NCI-H1105 treated with DMSO at 0.1 percent for 48 hours (cell line): ENCODE results near the gene FAM210A.

Experiments
- DNase-seq: peaks from one replicate; lab custom pipeline; 2025; lab: John Stamatoyannopoulos, UW

FAM210A gene

DNA sequence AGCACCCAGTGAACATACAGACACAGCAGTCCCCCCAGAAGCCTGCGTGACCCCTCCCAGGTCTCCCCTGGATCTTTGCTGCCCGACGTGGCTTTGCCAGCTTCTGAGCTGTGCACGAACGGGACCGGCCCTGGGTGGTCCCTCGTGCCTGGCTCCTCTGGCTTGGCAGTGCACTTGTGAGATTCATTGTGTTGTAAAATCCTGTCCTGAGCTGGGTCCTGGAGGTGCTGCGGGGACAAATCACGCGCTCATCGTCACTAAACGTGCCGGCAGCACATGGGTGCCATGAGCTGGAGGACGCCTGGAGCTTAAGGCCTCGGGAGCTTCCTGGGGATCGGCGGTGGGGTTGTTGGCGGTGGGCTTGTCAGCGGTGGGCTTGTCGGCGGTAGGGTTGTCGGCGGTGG, 104.9 kb downstream of the FAM210A start:
- no peak for DNase-seq

DNA sequence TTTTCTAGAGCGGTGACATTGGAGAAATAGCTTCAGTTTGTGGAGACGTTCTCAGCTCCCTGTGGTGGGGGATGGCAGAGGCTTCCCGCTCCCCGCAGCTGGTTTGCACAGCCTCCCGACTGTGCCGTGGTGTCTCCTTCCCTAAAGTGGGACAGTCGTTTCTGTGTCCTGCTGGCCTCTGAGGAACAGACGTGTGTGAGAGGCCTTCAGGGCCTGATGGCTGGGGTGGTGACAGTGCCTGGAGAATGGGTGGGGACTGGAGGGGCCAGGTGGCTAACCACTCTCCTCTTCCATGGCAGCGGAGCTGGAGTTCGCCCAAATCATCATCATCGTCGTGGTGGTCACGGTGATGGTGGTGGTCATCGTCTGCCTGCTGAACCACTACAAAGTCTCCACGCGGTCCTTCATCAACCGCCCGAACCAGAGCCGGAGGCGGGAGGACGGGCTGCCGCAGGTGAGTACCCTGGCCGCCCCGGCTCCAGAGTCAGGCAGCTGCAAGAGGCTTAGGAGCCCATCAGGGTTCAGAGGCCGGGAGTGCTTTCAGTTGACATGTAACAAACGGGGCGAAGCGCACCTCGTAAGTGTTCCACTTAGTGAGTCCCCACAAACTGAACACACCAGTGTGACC, 105.4 kb downstream of the FAM210A start:
- no peak for DNase-seq

DNA sequence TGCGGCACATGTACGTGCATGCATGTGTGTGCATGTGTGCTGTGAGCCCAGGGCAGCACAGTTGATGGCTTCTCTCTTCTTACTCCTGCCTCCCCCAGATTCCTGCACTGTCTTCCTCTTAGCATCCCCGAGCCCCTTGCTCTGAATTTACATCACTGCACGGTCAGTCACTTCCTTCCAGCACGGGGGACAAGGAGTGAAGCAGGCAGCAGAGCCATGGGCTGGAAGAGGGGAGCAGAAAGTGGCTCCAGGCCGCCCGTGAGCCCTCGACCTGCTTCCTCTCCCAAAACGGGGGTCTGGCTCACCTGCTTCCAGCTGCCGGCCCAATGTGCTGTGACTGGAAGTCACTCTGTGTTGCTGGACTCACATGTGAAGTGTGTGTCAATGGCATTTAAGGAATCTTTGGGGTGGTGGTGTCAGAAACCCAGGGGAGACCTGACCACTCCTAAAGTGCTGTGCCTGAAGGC, 106.1 kb downstream of the FAM210A start:
- DNase-seq, result no peak

DNA sequence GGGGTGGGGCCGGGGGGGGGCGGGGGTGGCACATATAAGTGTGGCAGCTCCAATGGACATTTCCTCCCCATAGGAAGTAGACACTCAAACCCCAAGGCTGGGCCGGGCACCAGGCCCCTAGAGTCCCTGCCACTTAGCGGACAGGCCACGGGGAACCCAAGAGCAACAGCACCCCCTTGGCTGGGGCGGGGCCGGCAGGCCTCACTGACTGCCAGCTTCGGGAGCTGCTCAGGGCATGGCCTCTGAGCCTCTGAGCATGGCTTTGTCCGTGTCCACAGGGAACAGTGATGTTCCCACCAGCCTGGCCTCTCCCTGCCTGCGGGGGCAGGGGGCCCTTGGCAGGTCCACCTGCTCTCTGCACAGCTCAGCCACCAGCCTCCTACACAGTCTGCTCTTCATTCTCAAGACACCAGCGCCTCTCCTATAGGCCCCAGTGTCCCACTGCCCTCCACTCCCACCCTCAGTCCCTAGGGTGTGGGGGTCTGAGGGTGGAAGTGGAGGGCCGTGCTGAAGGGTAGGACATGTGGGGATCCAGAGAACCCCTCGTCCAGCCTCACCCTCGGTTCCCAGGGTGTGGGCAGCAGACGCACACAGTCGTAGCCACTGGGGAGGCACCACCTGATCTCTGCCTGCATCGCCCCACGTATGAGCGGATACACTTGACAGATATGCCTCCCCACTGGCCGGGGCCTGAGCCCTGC, 106.7 kb downstream of the FAM210A start:
- no peak for DNase-seq

DNA sequence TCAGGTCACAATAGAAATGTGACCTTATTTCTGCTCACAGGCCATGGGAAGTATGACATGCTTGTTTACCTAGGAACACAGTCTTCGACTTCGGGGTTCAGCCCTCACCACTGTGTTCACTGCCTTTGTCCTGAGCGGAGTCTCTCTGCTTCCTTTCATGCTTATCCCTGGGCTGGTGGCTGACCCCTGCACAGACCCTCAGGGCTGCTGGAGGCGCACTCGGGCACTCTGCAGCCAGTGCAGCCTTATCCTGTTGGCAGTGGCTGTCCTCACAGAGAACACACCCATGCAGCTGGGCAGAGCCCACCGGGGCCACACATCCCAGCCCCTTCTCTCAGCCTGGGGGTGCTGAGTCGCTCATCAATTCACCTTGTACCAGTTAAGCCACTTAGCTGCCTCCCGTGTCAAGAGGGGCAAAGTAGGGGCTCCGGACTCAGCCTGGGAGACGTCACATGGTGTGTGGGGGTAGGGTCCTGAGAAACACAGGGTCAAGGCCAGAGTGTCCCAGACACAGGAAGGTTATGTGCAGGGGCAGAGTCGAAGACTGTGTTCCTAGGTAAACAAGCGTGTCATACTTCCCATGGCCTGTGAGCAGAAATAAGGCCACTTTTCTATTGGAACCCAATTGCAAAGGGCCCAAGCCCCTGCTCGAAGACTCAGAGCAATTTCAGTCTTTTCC, 107.5 kb downstream of the FAM210A start:
- DNase-seq, result no peak

DNA sequence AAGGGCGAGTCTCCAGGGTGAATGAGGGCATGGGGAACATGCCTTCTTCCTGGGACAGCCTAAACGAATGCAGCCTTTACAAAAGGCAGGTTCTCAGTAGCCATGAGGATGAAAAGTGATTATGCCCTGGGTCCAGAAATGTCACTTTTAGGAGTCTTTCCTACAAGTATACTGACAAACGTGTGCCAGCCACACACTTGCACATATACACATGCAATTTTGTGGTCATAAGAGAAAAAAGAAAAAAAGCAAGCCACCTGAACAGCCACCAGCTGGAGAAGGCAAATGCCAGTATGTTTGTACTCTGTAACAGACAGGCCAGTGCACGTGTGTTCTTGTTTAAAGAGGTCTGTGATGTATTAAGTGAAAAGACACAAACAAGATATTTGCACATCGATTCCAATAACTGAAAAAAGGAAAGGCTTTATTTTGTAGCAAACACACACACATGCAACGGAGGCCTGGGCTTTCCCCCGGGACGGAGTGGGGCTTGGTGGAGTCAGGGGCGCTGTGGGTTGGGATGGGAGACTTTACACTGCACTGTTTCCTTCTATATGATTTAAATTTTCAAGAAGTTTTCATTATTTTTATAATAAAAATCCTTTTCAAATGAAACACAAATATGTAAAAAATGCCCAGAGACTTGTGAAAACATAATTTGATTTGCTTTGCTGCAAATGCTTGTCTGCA, 108.4 kb downstream of the FAM210A start:
- DNase-seq, result no peak

DNA sequence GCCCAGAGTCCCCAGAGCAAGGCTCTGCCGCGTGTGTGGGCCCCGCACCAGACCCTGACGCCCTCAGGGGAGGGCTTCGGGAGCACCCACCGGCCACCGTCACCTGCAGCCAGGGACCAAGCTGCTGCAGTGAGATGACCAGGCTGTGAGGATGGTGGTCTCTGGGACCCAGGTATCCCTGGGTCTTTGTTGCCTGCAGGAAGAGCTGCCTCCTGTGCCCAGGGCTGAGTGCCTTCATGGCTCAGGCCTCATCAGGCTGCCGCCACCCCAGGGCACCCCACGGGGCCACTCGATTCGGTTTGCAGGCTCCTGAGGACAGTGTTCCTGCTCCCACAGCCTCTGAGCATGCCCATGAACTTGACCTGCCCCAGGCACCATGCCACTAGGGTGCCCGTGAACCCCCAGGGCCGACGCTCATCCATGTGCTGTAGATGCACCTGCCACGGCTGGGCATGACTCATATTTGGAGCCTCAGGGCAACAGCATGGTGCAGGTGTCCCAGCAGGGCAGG, 109.8 kb downstream of the FAM210A start:
- DNase-seq, result no peak

DNA sequence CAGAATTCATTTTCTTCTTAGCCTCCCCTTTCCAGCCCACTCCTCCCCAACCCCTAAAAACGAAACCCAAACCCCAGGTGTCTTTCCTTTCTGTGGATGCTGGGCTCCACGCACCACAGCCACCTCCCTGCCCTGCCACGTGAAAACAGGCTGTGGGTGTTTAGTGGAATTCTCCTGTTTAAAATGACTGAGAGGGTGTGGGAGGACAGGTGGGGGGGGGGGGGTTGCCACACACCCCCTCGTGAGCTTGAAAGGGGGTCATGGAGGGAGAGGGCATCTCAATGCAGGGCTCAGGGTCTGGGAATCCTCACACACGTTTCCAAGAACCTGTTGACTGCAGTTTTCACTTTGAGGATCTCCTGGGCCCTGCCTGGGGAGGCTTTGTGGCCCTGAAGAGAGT, 110.3 kb downstream of the FAM210A start:
- DNase-seq, result no peak

DNA sequence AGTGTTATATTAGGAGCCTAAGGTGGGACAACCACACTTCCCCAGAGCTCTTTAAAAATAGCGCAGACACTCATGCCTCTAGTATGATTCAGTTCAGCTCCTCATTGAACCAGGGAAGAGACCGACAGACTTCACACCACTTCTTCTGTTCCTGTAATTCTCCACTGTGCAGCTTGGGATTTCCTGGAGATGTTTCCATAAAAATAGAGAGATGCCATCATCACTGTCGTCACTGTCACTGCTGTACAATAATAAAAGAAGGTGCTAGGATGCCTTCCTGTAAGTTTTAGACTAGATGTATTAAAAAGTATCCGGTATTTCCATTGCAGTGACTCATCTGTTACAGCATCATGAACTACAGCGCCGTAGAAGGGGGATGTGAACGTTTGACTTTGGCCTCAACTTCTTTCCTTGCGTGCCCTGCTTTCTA, 110.9 kb downstream of the FAM210A start:
- no peak for DNase-seq

DNA sequence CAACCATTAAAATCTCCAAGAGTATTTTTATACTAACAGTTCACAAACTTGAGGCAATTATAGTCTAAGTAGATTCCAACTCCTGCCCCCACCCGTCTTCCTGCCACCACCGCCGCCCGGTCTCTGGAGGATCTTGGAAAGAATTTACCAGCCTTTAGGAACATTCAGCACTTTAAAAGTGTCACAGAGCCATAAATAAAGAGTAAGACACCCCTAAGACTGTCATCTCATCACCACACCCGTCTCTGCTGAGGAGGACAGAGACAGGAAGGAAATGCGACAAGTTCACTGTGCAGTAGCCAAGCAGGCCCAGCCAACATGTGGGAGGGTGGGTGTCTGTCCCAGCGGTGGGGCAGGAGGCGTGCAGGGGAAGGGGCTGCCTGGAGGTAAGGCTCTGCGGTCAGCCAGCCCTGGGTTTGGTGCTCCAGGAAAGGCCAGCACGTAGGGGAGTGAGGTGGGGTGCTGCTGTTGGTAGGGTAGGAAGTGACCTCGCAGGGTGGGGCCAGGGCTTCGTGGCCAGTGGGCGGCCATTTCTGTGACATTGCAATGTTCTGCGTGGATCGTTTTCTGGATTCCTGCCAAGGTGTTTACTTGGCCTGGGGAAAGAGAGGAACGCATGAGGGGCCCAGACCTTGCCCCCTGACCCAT, 111.6 kb downstream of the FAM210A start:
- DNase-seq, result no peak

DNA sequence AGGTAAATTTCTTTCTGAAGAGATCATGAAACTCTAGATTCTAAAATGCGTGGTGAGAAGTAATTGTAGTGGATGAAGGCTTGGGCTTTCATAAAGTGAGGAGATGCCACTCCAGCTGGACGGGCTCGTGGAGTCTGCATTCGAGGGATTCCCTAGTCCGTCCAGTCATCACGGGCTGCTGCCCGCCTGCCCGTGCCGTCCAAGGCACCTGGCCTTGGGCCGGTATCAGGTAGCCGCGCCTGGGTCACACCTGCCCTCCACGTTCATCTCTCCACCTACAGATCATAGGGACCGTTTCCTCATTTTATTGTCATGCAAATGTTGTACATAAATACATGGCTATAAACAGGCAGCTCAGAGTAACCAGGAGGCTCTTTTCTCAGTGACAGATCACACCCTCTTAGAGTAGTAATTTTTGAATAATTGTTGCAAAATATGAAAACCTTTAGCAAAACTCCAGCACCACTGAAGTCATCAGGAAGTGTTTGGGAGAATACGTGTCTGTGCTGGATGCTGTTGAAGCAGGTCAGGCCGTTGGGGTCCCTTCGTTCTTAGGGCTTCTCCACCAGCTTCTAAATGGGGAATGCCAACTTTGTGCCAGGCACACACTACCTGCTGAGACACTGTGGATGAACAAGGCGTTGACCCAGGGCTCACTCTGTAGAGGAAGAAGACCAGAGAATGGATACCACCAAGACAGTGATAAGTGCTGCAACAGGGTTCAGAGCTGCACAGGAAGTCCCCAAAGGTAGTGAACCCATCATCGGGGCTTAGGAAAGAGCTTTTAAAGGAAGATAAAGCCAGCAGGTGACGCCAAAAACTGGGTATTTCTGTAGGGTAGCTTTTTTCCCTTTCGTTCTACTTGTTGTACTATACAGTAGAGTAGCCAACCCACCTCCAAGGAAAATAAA, 112.5 kb downstream of the FAM210A start:
- DNase-seq, result no peak
